Measurements from ENCODE around the gene SDF2L1. TPM values are rescaled to one million over a fixed set of nuclear protein-coding genes. Genes with fewer than 3 reads are reported as not detected.
A peak's percentile ranks its signal among the peaks of the same experiment; 100 is the strongest.

Gene SDF2L1
- total RNA-seq, 1 donor from 2014 or later: 95.6 TPM

DNA sequence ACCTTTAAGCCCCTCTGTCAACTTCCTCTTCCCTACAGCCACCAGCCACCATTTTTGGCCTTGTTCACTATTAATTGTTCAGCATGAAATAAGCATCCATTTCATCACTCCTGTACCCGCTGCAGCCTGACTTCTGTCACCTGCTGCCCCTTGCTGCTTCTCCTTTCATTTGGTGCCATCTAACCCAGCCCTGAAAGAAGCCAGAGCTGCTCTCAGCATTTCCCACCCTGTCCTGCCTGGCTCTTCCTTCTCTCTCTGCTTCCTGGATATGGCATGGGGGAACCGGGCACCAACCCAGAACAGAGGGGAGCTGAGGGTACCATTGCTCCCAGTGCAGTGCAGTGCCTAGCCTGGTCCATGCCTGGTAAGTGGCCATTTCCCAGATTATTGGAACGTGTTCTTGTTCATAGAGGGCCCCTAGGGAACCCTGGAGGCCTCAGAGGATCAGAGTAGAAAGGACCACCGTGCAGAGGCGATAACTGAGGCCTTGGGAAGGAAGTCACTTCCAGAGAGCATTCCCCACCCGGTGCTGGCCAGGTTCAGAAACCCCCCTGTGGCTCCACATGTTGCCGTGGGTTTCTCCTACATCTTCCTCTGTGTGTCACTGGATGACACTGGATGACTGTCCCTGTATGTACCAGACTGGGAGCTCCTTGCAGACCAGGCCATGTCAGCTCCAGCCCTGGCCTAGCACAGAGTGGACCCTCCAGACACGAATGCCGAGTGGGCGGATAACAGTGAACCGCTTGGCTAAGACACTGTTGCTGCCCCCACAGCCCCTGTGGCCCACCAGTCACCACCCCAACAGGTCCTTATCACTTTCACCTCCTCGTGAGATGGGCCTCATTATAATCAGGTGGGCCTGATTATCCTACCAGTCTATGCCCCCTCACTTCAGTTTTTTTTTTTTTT, 17.0 kb upstream of the SDF2L1 start:
- peak overlapping the region; percentile 65 for H3K27ac Mint-ChIP-seq
- H3K4me1 Mint-ChIP-seq (ENCODE audit: low read depth): peaks cover 23% of the 10 kb centered on the region
- DNase-seq (ENCODE audit: low spot score): no peak
- intact Hi-C loops (cut with micrococcal nuclease): no loop called here
- peaks cover 54% of the 10 kb centered on the region for H3K36me3 Mint-ChIP-seq (ENCODE audit: low read depth)
- H3K9me3 Mint-ChIP-seq: no peaks in the 10 kb centered on the region
- no peak overlapping the region for H3K4me3 Mint-ChIP-seq (ENCODE audit: low read depth)
- H3K27me3 Mint-ChIP-seq (ENCODE audit: low read depth): no peaks in the 10 kb centered on the region

DNA sequence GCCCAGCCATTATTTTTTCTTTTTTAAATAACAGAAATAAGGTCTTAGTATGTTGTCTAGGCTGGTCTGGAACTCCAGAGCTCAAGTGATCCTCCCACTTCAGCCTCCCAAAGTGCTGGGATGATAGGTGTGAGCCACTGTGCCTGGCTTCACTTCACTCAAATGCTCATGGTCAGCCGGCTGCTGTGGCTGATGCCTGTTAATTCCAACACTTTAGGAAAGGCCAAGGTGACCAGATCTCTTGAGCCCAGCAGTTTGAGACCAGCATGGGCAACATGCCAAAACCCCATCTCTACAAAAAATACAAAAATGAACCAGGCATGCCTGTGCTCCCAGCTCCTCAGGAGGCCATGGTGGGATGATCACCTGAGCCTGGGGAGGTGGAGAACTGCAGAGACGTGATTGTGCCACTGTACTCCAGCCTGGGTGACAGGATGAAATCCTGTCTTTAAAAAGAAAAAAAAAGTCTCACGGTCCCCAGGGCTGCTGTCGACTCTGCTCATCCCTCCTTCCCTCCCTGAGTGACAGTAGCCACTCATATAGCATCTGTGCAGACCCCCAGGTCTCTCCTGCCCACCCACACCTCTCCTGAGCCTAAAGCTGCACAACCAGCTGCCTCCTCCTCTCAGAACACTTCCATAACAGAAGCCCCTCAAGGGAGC, 15.9 kb upstream of the SDF2L1 start:
- peak overlapping the region; percentile 48 for H3K4me3 Mint-ChIP-seq (ENCODE audit: low read depth)
- no peak for DNase-seq (ENCODE audit: low spot score)
- no peaks in the 10 kb centered on the region for H3K27me3 Mint-ChIP-seq (ENCODE audit: low read depth)
- H3K9me3 Mint-ChIP-seq: no peaks in the 10 kb centered on the region
- H3K27ac Mint-ChIP-seq: peak overlapping the region; percentile 20
- peaks cover 52% of the 10 kb centered on the region for H3K36me3 Mint-ChIP-seq (ENCODE audit: low read depth)
- intact Hi-C loops (cut with micrococcal nuclease): no loop called here
- peaks cover 31% of the 10 kb centered on the region for H3K4me1 Mint-ChIP-seq (ENCODE audit: low read depth)

DNA sequence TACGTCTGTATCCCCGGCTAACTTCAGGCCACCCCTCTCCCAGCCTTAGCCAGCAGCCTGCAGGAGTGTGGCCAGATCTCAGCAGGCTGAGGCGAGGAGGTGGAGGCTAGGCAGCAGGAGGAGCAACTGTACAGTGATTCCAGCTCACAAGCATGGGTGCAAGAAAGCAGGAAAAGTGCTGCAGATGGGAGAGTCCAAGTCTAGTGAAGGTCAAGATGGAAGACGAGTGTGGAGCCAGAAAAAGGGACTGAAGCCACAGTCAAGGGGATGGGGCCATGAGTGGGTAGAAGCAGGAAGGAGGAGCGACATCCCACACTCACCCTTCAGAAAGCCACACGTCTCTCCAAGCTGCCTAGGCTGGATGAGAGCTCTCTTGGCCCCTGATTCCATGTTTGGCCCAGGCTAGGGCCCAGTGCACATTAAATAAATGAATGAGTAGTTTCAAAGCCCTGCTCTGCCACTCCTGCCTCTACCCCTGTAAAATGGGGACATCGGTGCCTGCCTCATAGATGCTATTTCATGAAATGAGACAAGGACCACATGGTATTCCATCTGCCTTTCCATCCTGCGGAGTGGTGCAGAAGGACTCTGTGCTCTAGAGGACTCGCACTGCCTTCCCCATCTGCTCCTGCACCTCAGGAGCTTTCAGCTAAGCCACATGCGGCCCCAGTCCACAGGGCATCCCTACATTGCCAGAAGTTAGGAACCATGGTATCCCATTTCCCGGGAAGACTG, 15.2 kb upstream of the SDF2L1 start:
- Mint-ChIP-seq H3K36me3 (ENCODE audit: low read depth) (peaks cover 49% of the 10 kb centered on the region), H3K27me3 (ENCODE audit: low read depth) (no peaks in the 10 kb centered on the region), H3K4me3 (ENCODE audit: low read depth) (peak overlapping the region; percentile 84), H3K27ac (peak overlapping the region; percentile 20), H3K4me1 (ENCODE audit: low read depth) (peaks cover 35% of the 10 kb centered on the region), H3K9me3 (no peaks in the 10 kb centered on the region)
- intact Hi-C loops (cut with micrococcal nuclease): no loop called here
- no peak for DNase-seq (ENCODE audit: low spot score)

DNA sequence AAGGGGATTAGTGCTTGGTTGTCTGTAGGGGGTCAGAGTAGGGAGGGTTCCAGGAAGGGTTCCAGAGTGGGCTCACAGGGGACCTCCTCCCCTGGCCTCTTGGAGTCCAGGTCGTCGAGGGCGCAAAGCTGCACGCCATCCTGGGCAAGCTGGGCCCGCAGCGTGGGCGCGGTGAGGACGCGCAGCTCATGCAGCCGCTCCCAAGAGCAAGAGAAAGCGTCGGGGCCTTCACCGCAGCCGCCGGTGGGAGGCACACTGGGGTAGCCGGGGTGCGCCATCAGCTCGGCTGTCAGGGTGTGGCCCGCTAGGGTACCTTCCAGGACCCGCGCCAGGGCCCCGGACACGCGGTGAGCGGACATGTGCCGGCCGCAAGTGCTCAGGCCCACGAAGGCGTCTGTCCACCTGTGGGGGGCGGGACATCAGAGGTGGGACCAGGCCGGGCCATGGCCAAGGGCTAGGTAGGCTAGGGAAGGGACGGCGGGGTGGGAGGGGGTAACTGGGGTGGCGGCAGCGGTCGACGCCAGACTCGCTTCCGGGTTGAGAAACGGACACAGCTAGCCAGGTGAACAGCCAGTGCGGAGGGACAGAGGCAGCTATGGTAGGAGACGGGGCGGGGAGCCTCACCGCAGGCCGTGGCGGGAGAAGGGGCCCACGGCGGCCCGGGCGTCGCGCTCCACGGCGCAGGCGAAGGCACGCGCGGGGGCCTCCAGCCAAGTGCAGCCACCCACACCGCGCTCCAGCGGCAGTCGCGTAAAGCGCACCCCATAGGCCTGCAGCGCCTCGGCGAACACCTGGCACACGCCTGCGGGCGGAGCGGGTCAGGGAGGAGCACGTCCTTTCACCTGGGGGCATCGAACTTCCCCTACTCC, 13.5 kb upstream of the SDF2L1 start:
- Mint-ChIP-seq H3K4me3 (ENCODE audit: low read depth) (peak overlapping the region; percentile 89), H3K4me1 (ENCODE audit: low read depth) (peaks cover 36% of the 10 kb centered on the region), H3K27me3 (ENCODE audit: low read depth) (no peaks in the 10 kb centered on the region), H3K36me3 (ENCODE audit: low read depth) (peaks cover 34% of the 10 kb centered on the region), H3K9me3 (no peaks in the 10 kb centered on the region), H3K27ac (peak overlapping the region; percentile 90)
- intact Hi-C loops (cut with micrococcal nuclease): loop anchor here (1.0 kb wide), 1 partner anchor 57 kb away; no protein-coding TSS in a partner anchor
- no peak for DNase-seq (ENCODE audit: low spot score)

DNA sequence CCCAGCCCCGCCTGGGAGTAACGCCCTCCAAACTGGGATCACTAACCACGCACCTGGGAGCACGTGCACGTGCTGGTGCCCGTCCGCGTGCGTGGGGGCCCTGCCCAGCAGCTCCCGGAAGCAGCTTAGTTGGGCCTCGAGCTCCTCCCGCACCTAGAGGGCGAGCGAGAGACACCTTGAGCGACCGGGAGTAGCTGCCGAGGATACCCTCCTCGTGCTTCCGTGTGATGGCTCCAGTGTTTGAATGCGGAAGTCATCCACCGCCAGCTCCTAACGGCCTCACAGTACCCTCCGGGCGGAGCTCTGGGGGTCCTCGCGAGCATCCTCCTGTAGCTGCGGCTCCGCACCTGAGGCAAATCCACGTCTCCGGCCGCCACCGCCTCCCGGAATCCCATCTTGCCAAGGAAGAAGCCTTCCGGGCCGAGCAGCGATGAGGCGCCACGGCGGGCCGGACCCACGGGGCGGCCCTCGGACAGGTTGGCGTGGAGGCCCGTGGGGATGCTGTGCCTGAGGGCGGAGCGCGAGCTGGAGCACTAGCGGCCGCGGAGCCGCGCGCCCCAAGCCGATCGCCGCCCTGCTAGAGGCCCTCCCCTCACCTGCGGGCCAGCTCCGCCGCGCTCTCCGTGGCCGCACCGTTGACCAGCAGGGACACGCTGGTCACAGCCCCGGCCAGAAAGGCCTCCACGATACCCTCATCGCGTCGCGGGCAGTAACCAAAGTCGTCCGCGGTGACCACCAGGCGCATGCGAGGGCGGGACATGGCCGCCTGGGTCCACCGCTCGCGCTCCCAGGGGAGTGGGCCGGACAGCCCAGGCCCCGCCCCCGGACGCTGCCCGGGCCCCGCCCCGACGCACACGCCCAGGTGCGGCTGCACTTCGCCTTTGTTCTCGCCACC, 12.6 kb upstream of the SDF2L1 start, which contains the start of gene YDJC:
YDJC (minus strand) TSS at position 768 of the 895 bp plus-strand sequence; CDS start at position 760, 8 bp downstream.
- no peaks in the 10 kb centered on the region for H3K9me3 Mint-ChIP-seq
- peaks cover 36% of the 10 kb centered on the region for H3K4me1 Mint-ChIP-seq (ENCODE audit: low read depth)
- intact Hi-C loops (cut with micrococcal nuclease): loop anchor here (1.0 kb wide), 2 partner anchors 13 to 58 kb away; partner anchors contain the start of gene SDF2L1
- peaks cover 29% of the 10 kb centered on the region for H3K36me3 Mint-ChIP-seq (ENCODE audit: low read depth)
- H3K27me3 Mint-ChIP-seq (ENCODE audit: low read depth): no peaks in the 10 kb centered on the region
- peak within 1 kb of the TSS; percentile 89 for H3K4me3 Mint-ChIP-seq (ENCODE audit: low read depth)
- H3K27ac Mint-ChIP-seq: peak within 1 kb of the TSS; percentile 90
- DNase-seq (ENCODE audit: low spot score): peak; percentile 91

DNA sequence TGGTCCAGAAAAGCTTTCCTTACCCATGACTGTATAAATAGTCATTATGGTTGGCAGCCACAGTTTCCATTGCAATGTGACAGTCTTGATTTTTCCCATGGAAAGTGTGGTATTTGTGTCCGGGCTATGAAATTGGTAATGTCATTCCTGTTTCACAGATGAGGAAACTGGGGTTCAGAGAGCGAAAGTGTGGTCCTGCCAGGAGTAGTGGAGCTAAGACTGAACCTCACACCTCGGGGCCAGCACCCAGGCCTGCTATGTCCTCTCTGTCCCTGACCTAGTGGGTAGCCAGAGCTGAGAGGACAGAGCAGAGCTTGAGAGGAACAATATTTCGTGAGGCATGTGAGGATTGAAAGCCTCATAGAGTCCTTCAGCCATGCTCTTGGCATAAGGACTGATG, 11.1 kb upstream of the SDF2L1 start:
- intact Hi-C loops (cut with micrococcal nuclease): no loop called here
- Mint-ChIP-seq H3K36me3 (ENCODE audit: low read depth) (peaks cover 24% of the 10 kb centered on the region), H3K4me1 (ENCODE audit: low read depth) (peaks cover 30% of the 10 kb centered on the region), H3K4me3 (ENCODE audit: low read depth) (no peak overlapping the region), H3K27ac (peak overlapping the region; percentile 69), H3K27me3 (ENCODE audit: low read depth) (no peaks in the 10 kb centered on the region), H3K9me3 (no peaks in the 10 kb centered on the region)
- no peak for DNase-seq (ENCODE audit: low spot score)

DNA sequence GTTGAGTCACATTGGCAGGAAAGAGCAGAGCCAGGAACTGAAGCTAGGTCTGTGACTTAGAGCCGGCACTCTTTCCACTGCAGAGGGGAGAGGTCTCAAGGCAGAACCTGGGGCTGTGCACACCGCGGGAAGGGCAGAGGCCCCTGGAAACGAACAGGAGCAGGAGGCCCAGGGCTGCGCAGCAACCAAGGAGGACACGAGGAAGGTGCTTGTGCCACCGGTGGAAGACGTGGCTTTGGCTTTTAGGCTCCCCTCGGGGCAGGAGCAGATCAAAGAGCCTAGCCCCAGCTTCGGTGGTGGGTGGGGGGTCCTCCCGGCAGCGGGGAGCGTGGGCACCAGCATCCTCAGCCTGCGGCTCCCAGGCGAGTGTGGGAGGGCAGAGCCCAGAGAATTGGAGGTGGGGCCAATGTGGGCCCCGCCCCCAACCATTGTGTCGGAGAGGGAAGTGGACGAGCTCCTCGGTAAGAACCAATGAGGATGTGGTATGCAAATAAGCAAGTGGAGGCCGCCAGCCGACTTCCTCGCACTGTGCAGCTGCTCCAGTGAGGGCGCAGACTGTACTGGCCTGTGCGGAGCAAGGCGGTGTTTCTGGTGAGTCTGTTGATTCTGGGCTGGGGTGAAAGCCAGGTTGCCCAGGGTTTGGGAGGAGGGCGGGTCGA, 9.7 kb upstream of the SDF2L1 start, which contains the start of gene CCDC116:
CCDC116 (plus strand) TSS at position 524 of the 659 bp plus-strand sequence. CDS start 422 bp downstream, outside the sequence.
- H3K27ac Mint-ChIP-seq: no peak within 1 kb of the TSS
- peaks cover 23% of the 10 kb centered on the region for H3K4me1 Mint-ChIP-seq (ENCODE audit: low read depth)
- H3K27me3 Mint-ChIP-seq (ENCODE audit: low read depth): no peaks in the 10 kb centered on the region
- peaks cover 14% of the 10 kb centered on the region for H3K36me3 Mint-ChIP-seq (ENCODE audit: low read depth)
- H3K9me3 Mint-ChIP-seq: no peaks in the 10 kb centered on the region
- peak; percentile 63 for DNase-seq (ENCODE audit: low spot score)
- no peak within 1 kb of the TSS for H3K4me3 Mint-ChIP-seq (ENCODE audit: low read depth)
- intact Hi-C loops (cut with micrococcal nuclease): no loop called here

DNA sequence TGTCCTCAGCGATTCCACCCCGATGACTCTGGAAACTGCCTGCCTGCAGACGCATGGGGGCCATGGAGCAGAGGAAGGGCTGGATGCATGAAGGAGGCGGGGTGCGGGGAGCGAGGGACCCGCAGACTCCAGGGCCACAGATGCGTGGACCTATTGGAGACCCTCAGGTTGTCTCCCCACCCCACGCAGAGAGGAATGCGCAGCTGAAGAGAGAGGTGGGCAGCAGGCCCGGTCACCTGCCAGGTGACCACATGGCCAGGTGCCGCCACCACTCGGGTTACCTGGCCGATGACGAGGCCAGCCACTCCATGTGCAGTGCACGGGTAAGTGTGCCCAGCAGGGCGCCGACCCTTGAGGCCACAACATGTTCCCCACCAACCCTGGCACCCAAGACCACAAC, 9.2 kb upstream of the SDF2L1 start:
- Mint-ChIP-seq H3K4me1 (ENCODE audit: low read depth) (peaks cover 20% of the 10 kb centered on the region), H3K4me3 (ENCODE audit: low read depth) (no peak overlapping the region), H3K27ac (no peak overlapping the region), H3K9me3 (no peaks in the 10 kb centered on the region), H3K27me3 (ENCODE audit: low read depth) (no peaks in the 10 kb centered on the region), H3K36me3 (ENCODE audit: low read depth) (peaks cover 9% of the 10 kb centered on the region)
- intact Hi-C loops (cut with micrococcal nuclease): no loop called here
- DNase-seq (ENCODE audit: low spot score): no peak

DNA sequence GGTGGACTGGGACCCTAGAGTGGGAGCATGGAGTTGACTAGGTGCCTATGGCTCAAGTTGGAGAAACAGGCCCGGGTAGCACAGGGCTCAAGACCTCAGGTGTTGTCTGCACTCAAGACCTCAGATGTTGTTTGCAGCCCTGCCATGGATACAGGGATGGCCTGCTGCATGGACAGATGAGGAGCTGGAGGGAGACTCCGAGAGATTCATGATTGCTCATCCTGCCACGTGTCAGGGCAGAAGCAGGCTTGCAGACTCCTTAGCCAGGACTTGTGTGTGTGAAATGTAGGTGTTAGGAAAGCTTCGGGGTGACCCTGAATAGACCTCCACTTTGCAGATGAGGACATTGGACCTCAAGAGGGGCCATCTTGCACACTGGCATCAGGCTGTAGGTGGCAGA, 8.6 kb upstream of the SDF2L1 start:
- Mint-ChIP-seq H3K9me3 (no peaks in the 10 kb centered on the region), H3K27ac (no peak overlapping the region), H3K27me3 (ENCODE audit: low read depth) (no peaks in the 10 kb centered on the region), H3K36me3 (ENCODE audit: low read depth) (peaks cover 3% of the 10 kb centered on the region), H3K4me3 (ENCODE audit: low read depth) (no peak overlapping the region), H3K4me1 (ENCODE audit: low read depth) (peaks cover 16% of the 10 kb centered on the region)
- DNase-seq (ENCODE audit: low spot score): no peak
- intact Hi-C loops (cut with micrococcal nuclease): no loop called here

DNA sequence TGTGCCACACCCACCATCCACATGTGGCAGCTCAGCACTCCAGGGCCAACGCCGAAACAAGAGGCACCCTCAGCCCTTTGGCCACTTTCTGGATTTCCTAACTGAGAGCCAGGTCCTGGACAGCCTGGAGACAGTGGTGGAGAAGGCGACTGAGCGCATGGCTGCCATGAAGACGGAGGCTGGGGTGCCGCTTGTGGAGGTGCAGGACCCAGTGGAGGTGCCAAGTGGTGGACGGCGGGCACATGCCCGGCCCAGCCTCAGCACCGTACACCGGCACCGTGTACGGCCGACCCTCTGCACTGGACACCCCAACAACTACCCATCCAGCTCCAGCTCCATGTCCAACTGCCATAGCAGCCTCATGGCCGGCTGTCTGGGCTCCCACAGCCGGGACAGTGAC, 8.0 kb upstream of the SDF2L1 start:
- Mint-ChIP-seq H3K4me1 (ENCODE audit: low read depth) (peaks cover 15% of the 10 kb centered on the region), H3K27me3 (ENCODE audit: low read depth) (no peaks in the 10 kb centered on the region), H3K36me3 (ENCODE audit: low read depth) (peaks cover 2% of the 10 kb centered on the region), H3K9me3 (no peaks in the 10 kb centered on the region), H3K4me3 (ENCODE audit: low read depth) (no peak overlapping the region), H3K27ac (no peak overlapping the region)
- no peak for DNase-seq (ENCODE audit: low spot score)
- intact Hi-C loops (cut with micrococcal nuclease): no loop called here

DNA sequence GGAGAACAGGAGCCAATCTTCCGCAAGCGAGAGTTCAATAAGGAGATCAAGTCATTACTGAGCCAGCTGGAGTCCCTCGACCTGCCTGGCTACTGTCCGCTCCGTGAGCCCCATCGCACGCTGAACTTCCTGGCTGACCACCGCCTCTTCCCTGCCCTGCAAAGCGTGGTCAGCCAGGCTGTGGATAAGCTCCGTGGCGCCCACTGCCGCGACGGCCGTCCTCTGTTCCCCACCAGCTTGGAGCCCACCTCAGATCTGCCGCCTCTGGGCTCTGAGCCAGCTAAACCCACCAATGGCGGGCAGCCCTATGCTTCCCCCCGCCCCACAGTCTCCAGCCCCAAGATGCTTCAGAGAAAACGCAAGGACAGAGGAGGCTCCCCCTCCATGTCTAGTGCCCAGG, 7.3 kb upstream of the SDF2L1 start:
- H3K9me3 Mint-ChIP-seq: no peaks in the 10 kb centered on the region
- no peak overlapping the region for H3K27ac Mint-ChIP-seq
- H3K36me3 Mint-ChIP-seq (ENCODE audit: low read depth): no peaks in the 10 kb centered on the region
- intact Hi-C loops (cut with micrococcal nuclease): no loop called here
- H3K4me3 Mint-ChIP-seq (ENCODE audit: low read depth): no peak overlapping the region
- H3K4me1 Mint-ChIP-seq (ENCODE audit: low read depth): peaks cover 14% of the 10 kb centered on the region
- H3K27me3 Mint-ChIP-seq (ENCODE audit: low read depth): no peaks in the 10 kb centered on the region
- DNase-seq (ENCODE audit: low spot score): no peak
